ENCODE results near the gene TEX51. TPM values are rescaled to one million over a fixed set of nuclear protein-coding genes. Genes with fewer than 3 reads are reported as not detected.
A peak's percentile ranks its signal among the peaks of the same experiment; 100 is the strongest.

Gene TEX51
- not detected in 2 replicates for total RNA-seq (2014; rRNA removed; shearing (Covaris generic))

DNA sequence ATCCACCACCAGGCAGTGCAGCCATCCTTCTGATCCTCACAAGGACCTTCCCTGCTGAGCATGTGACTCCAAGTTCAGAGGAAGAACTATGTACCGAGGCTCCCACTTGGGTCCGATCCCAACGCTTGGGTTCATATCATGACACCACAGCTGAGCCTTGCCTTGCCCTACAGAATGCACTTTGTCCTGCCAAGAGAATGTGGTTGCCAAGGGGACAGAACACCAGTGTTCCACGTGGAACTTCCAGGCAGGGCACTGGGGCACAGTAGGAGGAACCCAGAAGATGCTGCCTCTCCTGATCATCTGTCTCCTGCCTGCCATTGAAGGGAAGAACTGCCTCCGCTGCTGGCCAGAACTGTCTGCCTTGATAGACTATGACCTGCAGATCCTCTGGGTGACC, at the start of gene TEX51:
Gene TEX51, plus strand, starts transcription at position 255 of the 400 bp plus-strand sequence. Its CDS starts 29 bp downstream, at position 284.
- DNase-seq (ENCODE audit: low spot score): no peak

DNA sequence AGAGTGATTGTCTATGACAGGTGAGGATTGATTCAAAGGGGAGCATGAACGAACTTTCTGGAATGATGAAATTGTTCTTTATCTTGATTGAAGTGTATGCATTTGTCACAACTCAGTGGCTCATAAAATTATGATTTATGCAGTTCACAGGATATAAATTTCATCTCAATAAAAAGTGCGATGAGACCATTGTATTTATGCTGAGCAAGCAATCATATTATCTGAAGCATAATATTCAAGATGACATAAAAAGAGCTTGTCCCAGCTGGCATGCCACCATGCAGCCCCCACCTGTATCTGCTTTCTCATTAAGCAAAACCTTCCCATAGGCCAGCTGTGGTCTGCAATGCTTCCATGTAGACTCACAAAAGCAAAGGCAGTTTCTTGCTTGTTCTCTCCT, 49.6 kb upstream of the TEX51 start:
- no peak for DNase-seq (ENCODE audit: low spot score)

DNA sequence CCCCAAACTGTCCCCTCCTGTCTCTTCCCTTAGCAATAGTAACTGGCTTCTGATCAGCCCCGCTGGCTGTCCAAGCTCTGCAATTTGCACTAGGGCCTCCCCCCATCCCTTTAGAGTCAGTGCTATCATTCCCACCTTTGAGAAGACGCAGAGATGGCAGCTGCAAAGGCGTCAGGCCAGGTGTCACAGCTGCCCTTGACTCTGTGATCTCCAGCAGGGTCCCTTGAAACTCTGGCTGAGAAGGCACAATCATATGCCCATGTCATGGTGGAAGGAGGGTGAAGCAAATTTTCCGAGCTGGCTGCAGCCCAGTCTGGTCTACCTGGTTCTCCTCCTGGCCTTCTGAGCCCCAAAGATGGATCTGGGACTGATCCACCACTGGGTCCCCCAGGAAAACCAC, 49.2 kb upstream of the TEX51 start:
- DNase-seq (ENCODE audit: low spot score): no peak

DNA sequence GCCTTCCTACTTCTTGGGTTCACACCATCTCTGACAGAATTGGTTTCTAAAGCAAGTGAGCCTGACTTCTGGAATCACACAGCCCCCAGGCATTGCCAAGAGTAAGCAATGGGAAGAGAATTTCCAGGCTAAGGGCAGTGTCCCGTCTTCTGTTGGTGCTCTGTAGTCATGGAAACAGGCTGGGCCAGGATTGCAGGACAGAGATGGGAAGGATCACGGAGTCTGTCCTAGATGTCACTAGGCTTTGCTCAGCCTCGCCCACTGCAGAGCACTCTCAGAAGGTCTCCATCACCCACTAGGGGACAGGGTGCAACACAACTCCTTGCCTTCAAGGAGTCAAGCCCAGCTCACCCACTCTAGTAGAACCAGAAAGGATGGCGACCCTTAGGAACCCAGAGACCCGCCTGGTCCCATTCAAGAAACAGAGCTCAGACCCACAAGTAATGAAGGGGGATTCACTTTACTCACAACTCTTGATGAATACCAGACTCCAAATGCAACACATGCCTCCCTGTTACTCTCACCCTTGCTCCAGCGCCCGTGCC, 48.6 kb upstream of the TEX51 start:
- no peak for DNase-seq (ENCODE audit: low spot score)

DNA sequence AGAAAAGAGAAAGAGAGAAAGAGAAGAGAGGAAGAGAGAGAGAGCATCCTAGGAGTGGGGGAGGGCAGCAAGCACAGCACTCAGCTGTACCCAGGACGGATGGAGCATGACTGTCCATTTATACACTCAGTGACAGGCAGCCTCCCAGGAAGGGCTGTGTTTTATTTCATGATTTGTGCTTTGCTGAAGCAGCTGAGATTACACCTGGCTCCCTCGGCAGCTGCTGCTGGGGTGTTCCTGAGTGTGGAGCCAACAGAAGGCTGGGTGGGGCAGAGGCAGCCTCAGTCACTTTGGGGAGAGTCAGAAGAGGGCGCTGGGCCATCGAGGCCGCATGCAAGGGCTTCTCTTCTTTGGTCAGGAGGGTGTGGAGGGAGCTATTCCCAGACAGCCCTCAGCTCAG, 47.8 kb upstream of the TEX51 start:
- DNase-seq (ENCODE audit: low spot score): no peak

DNA sequence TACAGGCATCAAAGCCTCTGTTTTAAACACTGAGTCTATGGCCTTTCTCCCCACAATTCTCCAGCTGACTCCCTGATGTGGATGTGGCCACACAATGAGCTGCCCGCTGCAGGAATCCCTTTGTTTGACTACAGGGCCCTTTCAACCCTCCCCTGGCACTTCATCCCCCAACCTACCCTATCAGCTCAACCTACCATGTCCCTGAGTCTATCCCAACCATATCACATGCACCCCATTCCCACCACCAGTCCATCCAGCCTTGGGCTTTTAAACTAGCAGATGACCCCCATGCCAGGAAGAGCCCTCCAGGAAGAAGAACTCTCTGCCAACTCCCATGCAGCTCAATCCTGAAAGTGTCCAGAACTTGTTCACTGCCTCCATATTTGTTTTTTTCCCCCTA, 46.9 kb upstream of the TEX51 start:
- DNase-seq (ENCODE audit: low spot score): no peak

DNA sequence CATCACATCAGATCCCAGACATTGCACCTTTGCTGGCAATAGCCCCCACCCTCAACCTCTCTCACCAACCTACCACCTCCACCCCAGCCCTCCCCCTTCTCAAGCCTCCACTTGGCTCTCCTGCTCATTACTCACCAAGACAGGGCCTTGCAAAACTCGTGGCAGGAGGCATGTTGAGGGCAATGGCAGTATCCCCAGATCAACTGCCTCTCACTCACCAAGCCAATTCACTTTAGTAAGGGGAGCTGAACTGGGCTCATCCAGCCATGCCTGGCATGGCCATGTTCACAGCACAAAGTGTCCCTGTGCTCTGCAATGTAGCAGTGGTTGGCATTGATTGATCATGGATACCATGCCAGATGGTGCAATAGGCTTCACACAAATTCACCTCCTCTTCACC, 46.3 kb upstream of the TEX51 start:
- no peak for DNase-seq (ENCODE audit: low spot score)

DNA sequence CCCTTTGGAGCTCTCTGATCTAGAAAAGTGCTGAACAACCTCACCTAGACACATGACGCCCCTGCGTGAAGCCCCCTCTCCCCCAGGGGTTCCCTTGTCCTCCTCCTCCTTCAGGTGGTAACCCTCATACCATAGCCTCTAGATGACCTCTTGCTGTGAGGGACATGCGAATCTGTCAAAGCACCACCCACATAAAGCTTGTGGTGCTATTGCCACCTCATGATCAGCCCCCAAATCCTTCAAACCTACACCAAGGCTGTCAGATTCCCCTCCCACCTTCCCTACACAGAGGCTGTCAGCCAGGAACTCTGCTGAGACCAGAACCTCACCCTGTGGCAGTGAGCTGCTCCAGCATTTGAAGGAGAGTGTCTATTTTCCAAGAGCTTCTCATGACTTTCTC, 43.1 kb upstream of the TEX51 start:
- DNase-seq (ENCODE audit: low spot score): no peak

DNA sequence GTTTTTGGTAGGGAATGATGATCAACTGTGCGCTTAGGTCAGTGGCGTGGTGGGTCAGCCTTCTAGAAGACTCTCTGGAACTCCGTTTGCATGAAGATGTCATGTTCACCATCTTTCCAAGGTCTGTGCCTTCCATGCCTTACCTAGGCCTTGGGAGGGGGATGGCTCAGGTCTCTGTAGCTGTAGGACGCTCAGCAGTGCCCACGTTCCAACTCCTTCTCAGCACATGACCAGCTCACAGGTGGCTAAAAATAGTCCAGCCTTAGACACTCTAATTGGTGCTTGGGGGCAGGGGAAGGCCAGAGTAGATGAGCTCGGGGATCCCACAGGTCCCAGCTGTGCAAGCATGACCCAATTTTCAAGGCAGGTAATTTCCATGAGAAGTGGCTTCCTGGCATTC, 42.3 kb upstream of the TEX51 start:
- no peak for DNase-seq (ENCODE audit: low spot score)

DNA sequence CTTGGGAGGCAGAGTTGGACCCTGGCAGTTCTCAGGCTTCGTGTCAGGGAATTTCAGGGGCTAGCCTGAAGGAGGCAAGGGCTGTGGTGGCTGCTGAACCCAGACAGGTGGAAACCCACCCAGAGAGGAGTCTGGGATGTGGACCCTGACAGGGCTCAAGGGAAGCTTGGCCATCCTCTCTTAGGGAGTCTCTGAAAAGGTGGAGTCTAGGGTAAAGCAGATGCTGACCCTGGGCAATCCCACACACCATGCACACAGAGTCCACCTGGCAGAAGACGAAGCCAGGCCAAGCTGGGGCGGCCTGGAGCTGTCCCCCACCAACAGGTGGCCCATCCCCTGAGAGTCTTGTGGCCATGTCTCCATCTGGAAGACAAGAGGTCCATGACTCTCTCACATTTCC, 41.2 kb upstream of the TEX51 start:
- no peak for DNase-seq (ENCODE audit: low spot score)

DNA sequence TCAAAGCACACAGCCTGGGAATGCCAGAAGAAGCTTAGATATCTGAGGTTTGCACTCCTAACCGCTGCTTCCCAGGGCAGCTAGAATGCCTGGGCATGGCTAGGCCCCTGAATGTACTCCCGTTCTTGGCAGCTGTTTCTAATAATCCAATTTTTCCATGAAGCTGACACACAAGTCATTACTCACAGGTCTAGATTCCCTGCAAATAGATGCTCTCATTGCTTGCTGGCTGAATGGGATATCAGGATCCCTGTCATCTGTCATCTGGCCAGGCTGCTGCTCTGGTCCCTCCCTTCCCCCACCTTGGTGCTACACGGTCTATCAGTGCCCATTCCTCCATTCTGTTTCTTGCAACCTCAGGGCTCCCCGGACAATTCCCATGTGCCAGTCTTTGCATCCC, 40.7 kb upstream of the TEX51 start:
- no peak for DNase-seq (ENCODE audit: low spot score)

DNA sequence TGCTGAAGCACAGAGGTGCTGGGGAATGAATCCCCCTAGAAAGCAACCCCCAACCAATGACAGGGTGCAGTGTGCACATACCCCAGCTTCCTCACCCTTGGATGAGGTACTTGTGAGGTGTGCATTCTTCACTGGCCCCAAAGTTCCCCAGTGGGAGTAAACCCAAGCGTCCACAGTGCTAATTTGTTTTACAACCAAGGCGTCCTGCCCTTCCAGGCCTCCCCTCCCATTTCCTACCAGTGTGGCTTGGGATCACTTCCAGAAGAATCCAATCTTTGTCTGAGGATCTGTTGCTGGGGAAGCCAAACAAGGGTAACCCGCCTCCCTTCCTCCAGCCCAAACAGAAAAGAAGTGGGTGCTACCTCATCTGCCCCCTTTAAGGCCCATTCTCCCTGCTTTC, 40.3 kb upstream of the TEX51 start:
- DNase-seq (ENCODE audit: low spot score): no peak

DNA sequence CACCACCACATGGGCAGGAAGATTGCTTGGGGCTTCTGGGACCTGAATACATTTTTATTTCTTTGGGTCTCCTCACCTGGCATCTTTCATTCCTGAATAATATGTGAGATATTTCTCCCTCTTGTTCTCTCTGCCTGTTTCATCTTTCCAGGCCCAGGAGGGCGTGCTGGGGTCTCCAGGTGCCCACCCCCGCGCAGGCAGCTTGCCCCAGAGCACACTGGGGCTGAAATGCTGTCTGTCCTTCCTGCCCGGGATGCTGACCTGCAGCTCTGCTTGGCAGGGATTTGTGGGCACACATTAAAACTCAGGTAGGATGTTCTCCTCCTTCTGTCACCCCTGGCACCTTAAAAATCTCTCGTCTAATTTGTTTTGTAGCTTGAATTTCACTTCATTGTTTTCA, 39.7 kb upstream of the TEX51 start:
- DNase-seq (ENCODE audit: low spot score): no peak

DNA sequence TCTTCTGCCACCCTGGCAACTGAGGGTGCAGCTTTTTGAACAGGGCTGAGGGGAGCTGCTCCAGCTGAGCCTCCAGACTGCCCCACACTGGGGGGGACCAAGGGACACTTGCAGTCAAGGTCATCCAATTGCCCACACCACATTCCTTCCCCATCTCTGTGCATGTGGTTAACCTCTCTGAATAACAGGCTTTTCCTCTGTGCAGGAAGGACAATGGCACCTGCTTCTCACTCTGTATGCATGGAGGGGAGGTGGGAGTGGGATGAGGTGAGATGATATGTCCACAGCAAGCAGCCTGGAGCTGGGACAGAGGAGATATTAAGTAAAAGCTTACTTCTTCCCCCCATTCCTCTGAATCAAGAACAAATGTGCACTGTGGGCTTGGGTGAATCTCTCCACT, 39.1 kb upstream of the TEX51 start:
- DNase-seq (ENCODE audit: low spot score): no peak

DNA sequence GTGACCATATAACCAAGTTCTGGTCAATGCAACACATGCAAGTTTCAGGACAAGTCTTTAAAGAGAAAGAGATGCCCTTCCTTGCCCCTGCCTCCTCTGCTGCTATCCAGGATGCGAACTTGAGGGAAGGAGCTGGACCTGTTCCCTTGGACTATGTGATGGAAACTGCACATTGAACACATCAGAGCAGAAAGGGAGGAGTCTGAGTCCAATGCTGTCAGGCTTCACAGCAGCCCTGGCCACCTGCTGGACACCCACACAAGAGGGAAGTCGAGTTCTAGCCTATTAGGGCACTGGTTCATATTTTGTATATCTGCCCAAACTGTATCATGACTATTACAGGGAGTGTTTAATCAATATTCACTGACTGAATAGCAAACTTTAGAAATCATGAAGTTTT, 38.3 kb upstream of the TEX51 start:
- DNase-seq (ENCODE audit: low spot score): no peak

DNA sequence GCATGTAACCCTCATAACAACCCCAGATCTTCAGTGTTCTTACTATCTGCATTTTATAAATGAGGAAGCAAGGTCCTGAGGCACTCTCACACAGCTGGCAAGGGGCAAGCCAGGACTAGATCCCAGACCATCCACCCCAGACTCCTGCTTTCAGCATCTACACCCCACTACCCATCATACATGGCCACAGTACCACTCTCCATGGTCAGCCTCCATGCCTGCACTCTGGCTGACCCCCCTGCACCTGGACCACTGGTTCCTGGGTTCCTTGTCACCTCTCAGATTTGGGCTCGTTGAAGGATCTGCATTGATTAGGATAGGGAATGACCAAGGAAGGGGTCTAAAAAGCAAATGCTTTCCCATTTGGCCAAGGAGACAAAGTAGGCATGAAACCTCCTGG, 36.0 kb upstream of the TEX51 start:
- no peak for DNase-seq (ENCODE audit: low spot score)

DNA sequence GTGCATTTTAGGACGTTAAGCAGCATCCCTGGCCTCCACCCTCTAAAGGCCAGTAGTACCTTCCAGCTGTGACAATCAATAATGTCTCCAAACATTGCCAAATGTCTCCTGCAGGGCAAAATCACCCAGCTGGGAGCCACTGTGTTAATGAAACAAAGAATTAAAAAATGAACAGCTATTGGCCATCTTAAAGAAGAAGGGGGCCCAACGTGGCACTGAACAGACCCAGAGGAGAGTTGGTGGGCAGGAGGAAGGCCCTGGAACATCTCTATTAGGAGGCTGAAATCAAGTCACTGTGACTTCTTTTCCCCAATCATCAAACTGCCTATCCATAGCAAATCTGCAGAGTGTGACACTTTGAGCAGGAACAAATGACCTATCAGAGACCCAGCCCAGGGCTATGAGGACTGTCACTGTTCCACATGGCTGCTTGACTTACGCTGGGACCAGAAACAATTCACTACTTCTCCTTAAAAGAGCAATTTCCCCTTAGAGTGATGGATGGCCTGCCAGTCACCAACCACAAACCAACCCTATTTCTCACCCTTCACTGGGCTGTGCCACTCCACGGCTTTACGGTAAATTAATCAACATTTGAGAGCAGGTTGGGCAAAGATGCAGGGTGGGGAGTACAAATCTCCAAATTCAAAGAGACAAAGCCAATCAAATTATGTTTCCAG, 35.2 kb upstream of the TEX51 start:
- no peak for DNase-seq (ENCODE audit: low spot score)

DNA sequence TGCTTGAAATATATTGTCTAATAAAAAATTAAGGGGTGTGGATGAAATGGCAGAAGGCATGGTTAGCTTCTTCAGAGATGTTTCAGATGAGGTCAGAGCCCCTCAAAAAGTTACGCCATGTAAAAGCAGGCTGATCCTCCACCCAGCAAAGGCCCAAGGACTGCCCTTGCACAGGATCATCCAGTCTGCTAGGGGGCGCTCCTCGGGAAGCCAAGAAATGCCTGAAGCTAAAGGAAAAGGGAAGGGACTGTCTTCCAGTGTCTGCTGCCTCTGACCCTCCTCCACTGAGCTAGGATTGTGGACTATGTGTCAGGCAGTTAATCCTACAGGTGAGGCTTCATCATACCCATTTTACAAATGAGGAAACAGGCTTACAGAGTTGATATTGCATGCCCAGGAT, 33.8 kb upstream of the TEX51 start:
- peak; percentile 29 for DNase-seq (ENCODE audit: low spot score)

DNA sequence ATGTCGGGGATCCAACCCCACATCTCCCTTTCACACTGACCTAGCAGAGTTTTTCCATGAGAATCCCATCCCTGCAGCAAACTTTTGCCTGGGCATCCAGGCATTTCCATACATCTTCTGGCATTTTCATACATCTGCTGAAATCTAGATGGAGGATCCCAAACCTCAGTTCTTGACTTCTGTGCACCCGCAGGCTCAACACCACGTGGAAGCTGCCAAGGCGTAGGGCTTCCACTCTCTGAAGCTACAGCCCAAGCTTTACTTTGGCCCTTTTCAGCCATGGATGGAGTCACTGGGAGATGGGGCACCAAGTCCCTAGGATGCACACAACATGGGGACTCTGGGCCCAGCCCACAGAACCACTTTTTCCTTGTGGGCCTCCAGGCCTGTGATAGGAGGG, 32.2 kb upstream of the TEX51 start:
- no peak for DNase-seq (ENCODE audit: low spot score)

DNA sequence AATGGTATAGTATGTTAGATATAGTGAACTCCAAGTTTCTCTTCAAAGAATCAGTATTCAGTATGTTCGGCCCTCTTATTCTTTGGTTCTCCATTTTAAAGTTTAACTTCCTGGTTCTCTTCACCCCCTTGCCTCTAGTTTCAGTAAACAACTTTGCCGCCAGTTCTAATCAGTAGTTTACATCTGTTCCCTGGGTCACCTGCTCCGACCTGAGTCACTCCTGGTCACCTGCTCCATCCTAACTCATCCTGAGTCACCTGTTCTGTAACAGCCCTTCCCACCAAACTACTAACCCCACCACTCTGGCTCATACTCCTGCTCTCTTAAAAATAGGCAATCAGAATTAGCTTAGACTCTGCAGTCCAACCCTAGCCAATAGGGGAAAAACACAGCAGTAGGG, 23.7 kb upstream of the TEX51 start:
- no peak for DNase-seq (ENCODE audit: low spot score)

DNA sequence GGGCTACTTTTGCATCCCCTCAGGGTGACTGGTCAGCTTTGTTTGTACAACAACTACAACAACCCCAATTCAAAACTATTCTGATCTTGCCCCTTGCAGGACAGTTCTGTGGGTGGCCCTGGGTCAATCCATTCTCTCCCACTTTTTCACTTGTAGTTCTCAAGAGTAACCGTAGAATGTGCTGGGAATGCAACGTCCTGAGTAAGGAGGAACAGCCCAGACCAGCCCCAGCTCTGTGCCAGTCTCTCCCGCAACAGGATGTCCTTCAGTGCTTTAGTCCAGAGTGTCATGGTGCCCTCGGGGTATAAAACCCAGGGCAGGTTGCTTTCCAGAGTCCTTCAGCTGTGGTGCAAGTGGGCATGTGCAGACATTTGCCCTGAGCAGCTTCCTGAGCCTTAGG, 22.1 kb upstream of the TEX51 start:
- no peak for DNase-seq (ENCODE audit: low spot score)

DNA sequence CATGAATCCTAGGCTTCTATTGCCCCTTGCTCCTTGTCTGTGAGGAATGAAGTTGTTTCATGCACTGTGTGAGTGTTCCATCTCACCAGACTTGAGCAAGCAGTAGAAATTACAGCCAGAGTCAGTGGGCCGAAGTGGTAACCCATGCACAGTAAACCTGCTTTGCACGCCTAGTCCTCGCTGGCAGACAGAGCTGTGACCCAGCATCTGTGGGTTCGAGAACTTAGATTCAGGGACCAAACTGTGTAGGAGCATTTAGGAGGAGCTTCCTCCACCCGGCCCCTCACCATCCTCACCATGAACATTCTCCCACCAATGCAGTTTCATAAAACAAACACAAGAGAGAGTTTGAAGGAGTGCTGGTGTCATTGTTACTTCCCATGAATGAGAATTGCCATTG, 21.6 kb upstream of the TEX51 start:
- no peak for DNase-seq (ENCODE audit: low spot score)

DNA sequence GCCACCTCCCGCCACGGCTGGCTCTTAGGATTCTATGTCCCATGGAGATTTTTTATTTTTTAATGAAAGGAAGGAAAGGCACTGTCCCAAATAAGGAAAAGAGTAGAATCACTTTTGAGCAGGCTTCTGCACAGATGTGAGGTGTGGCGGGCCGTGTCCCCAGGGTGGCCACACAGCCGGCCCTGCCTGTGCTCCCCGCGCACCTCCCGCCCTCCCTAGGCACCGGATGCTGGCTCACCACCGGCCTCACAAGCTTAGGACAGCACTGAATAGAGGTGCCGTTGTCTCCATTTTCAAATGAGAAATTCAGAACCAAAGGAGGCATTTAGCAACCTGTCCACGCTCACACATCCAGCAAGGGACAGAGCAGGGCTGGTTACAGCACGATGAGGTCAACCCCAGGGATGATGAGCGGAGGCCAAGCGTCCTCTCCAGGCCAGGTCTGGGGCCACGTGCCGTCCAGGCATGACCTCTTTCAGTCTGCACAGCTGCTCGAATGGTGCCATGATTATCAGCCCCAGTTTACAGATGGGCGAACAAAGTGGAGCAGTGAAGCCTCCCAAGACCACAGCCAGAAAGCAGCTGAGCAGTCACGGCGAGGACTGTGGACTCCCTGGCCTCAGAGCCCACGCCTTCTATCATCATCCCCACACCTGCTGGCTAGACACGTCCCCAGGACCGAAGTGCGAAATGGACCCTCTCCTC, 20.7 kb upstream of the TEX51 start:
- DNase-seq (ENCODE audit: low spot score): no peak

Measured in HT-29 (cell line).